HepG2 (cell line): ENCODE measurements around the gene C19orf33. TPM values are rescaled to one million over a fixed set of nuclear protein-coding genes. Genes with fewer than 3 reads are reported as not detected.
A peak's percentile ranks its signal among the peaks of the same experiment; 100 is the strongest.

ENCODE experiments used
- GATAD1 ChIP-seq: IDR thresholded peaks from 2 replicates; pipeline ENCODE4 v1.6.1; 2016; ENCODE audit warnings: missing genetic modification reagents, missing compliant biosample characterization
- HHEX ChIP-seq: IDR thresholded peaks from 2 replicates; pipeline ENCODE4 v1.6.1; 2016; ENCODE audit warnings: control low read depth
- KAT2B ChIP-seq: fragments of 150-350 bp; IDR thresholded peaks from 2 replicates; pipeline ENCODE4 v1.6.1; 2014; ENCODE audit warnings: low read depth, low read length, borderline replicate concordance
- MED8 ChIP-seq: sonication (generic); formaldehyde crosslinking; IDR thresholded peaks from 2 replicates; pipeline ENCODE4 v1.8.1; 2023; ENCODE audit warnings: mild to moderate bottlenecking, missing genetic modification reagents; ENCODE audit not compliant: insufficient replicate concordance
- PRPF4 ChIP-seq: fragments of 200-400 bp; formaldehyde crosslinking; IDR thresholded peaks from 2 replicates; pipeline ENCODE4 v1.6.1; 2016; ENCODE audit warnings: low read length, low read depth; ENCODE audit not compliant: poor library complexity, severe bottlenecking
- SMAD1 ChIP-seq: sonication (generic); formaldehyde crosslinking; IDR thresholded peaks from 2 replicates; pipeline ENCODE4 v1.4.0; 2020; ENCODE audit warnings: missing genetic modification reagents, low read depth, mild to moderate bottlenecking, borderline replicate concordance
- SPEN ChIP-seq: sonication (generic); formaldehyde crosslinking; IDR thresholded peaks from 2 replicates; pipeline ENCODE4 v1.5.1; 2020; ENCODE audit warnings: low read depth, mild to moderate bottlenecking, missing genetic modification reagents
- SRSF9 ChIP-seq: fragments of 200-400 bp; formaldehyde crosslinking; IDR thresholded peaks from 2 replicates; pipeline ENCODE4 v1.6.1; 2018; ENCODE audit warnings: borderline replicate concordance, mild to moderate bottlenecking, low read depth, low read length; ENCODE audit not compliant: insufficient read depth, poor library complexity, severe bottlenecking
- TAF1 ChIP-seq: sonication (generic); formaldehyde crosslinking; IDR thresholded peaks from 2 replicates; pipeline ENCODE4 v1.4.0; 2020; ENCODE audit warnings: missing genetic modification reagents
- ZNF10 ChIP-seq: sonication (generic); formaldehyde crosslinking; IDR thresholded peaks from 2 replicates; pipeline ENCODE4 v1.4.0; 2020; ENCODE audit warnings: mild to moderate bottlenecking, low read depth, missing genetic modification reagents, borderline replicate concordance
- ZNF180 ChIP-seq: sonication (generic); formaldehyde crosslinking; IDR thresholded peaks from 2 replicates; pipeline ENCODE4 v1.4.0; 2020; ENCODE audit warnings: low read depth, missing genetic modification reagents, borderline replicate concordance
- ZNF343 ChIP-seq: sonication (generic); formaldehyde crosslinking; IDR thresholded peaks from 2 replicates; pipeline ENCODE4 v1.4.0; 2020; ENCODE audit warnings: mild to moderate bottlenecking, missing genetic modification reagents
- ZNF501 ChIP-seq: sonication (generic); formaldehyde crosslinking; IDR thresholded peaks from 2 replicates; pipeline ENCODE4 v1.5.1; 2020; ENCODE audit warnings: mild to moderate bottlenecking, moderate library complexity, missing genetic modification reagents
- ZNF563 ChIP-seq: sonication (generic); formaldehyde crosslinking; IDR thresholded peaks from 2 replicates; pipeline ENCODE4 v1.8.0; 2022; ENCODE audit warnings: mild to moderate bottlenecking, moderate library complexity, missing genetic modification reagents
- ZNF572 ChIP-seq: sonication (generic); formaldehyde crosslinking; IDR thresholded peaks from 2 replicates; pipeline ENCODE4 v1.5.1; 2020; ENCODE audit warnings: mild to moderate bottlenecking, missing genetic modification reagents
- polyA plus RNA-seq, 8 experiments: library from polyadenylated mRNA; depleted of rRNA in 3 of 8; stranded (reverse) in 7 of 8; unstranded in 1 of 8; fragments of >200 nt; fragmentation: Illumina TruSeq in 4 of 8; extraction: Trizol in 4 of 8; gene quantifications; 2 replicates each; pipeline versions ENCODE4 v1.2.1 to v1.2.3, GENCODE V29; 2011 to 2016; ENCODE audit warnings: low read depth in 4 of 8, missing spikeins in 1 of 8, mixed read lengths in 1 of 8; ENCODE audit not compliant: insufficient read depth in 1 of 8
- total RNA-seq, 5 experiments: library from RNA; depleted of rRNA; stranded (reverse); fragments of >200 nt; fragmentation: Illumina TruSeq; extraction: Trizol; gene quantifications; 2 replicates each; pipeline ENCODE4 v1.2.3, GENCODE V29; 2016; ENCODE audit warnings: low read depth in 1 of 5
- TF ChIP-seq, protein P1 (sequence below): sonication (generic); formaldehyde crosslinking; IDR thresholded peaks from 2 replicates; pipeline ENCODE4 v1.4.0; 2020; ENCODE audit warnings: missing genetic modification reagents, borderline replicate concordance
- TF ChIP-seq, protein P2 (sequence below): sonication (generic); formaldehyde crosslinking; IDR thresholded peaks from 2 replicates; pipeline ENCODE4 v1.9.0; 2021; ENCODE audit warnings: missing genetic modification reagents, mild to moderate bottlenecking, borderline replicate concordance
- TF ChIP-seq, protein P3 (sequence below): sonication (generic); formaldehyde crosslinking; IDR thresholded peaks from 2 replicates; pipeline ENCODE4 v1.9.0; 2021; ENCODE audit warnings: missing genetic modification reagents, borderline replicate concordance
- TF ChIP-seq, protein P4 (sequence below): sonication (generic); formaldehyde crosslinking; IDR thresholded peaks from 2 replicates; pipeline ENCODE4 v1.4.0; 2020; ENCODE audit warnings: missing genetic modification reagents

Gene C19orf33
- total and polyA plus RNA-seq, 2 of the 13 experiments (the other 11 are each of a cell fraction or from before 2014, with no cell fraction given) = 2.5 to 3.3 TPM

DNA sequence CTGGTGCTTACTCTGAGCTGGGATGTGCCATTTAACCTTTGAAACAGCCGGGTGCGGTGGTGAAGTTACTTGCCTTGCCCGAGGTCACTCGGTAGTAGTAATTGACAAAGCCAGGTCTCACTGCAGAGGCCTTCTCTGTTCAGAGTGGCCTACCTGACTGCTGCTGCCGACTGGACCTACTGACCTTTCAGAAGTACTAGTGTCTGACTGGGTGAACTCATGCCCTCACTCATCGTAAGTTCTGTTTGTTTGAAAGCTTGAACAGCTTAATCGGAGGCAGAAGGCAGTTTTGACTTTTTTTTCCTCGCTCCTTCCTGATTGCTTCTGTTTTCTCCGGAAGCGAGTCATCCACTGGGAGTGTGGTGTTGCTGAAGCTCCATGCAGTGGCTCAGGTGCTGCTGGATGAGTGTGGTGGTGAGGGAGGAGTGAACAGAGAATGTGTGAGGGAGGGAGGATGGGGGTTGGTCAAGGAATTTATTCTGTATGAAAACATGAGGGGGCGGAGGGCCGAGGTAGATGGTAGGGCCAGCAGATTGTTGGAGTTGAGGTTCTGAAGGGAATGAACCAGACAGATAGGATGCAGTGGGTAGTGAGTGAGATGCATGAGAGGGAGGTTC, 37.0 kb upstream of the C19orf33 start (continued):
- TF ChIP-seq, protein P1, sequence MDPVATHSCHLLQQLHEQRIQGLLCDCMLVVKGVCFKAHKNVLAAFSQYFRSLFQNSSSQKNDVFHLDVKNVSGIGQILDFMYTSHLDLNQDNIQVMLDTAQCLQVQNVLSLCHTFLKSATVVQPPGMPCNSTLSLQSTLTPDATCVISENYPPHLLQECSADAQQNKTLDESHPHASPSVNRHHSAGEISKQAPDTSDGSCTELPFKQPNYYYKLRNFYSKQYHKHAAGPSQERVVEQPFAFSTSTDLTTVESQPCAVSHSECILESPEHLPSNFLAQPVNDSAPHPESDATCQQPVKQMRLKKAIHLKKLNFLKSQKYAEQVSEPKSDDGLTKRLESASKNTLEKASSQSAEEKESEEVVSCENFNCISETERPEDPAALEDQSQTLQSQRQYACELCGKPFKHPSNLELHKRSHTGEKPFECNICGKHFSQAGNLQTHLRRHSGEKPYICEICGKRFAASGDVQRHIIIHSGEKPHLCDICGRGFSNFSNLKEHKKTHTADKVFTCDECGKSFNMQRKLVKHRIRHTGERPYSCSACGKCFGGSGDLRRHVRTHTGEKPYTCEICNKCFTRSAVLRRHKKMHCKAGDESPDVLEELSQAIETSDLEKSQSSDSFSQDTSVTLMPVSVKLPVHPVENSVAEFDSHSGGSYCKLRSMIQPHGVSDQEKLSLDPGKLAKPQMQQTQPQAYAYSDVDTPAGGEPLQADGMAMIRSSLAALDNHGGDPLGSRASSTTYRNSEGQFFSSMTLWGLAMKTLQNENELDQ = no peak
- TF ChIP-seq SRSF9 = no peak
- no peak for TF ChIP-seq ZNF563 (CRISPR knock-in tag)
- TF ChIP-seq SMAD1 (CRISPR knock-in tag) = no peak
- TF ChIP-seq ZNF180 (CRISPR knock-in tag) = no peak
- TF ChIP-seq ZNF501 (CRISPR knock-in tag) = 0 out of 2 replicates have a peak, but pooled peaks have one; percentile 14
- TF ChIP-seq GATAD1 = no peak
- no peak for TF ChIP-seq KAT2B
- TF ChIP-seq, protein P2, sequence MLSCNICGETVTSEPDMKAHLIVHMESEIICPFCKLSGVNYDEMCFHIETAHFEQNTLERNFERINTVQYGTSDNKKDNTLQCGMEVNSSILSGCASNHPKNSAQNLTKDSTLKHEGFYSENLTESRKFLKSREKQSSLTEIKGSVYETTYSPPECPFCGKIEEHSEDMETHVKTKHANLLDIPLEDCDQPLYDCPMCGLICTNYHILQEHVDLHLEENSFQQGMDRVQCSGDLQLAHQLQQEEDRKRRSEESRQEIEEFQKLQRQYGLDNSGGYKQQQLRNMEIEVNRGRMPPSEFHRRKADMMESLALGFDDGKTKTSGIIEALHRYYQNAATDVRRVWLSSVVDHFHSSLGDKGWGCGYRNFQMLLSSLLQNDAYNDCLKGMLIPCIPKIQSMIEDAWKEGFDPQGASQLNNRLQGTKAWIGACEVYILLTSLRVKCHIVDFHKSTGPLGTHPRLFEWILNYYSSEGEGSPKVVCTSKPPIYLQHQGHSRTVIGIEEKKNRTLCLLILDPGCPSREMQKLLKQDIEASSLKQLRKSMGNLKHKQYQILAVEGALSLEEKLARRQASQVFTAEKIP (CRISPR knock-in tag) = no peak
- TF ChIP-seq, protein P3, sequence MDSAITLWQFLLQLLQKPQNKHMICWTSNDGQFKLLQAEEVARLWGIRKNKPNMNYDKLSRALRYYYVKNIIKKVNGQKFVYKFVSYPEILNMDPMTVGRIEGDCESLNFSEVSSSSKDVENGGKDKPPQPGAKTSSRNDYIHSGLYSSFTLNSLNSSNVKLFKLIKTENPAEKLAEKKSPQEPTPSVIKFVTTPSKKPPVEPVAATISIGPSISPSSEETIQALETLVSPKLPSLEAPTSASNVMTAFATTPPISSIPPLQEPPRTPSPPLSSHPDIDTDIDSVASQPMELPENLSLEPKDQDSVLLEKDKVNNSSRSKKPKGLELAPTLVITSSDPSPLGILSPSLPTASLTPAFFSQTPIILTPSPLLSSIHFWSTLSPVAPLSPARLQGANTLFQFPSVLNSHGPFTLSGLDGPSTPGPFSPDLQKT (CRISPR knock-in tag) = no peak
- no peak for TF ChIP-seq PRPF4
- no peak for TF ChIP-seq TAF1 (CRISPR knock-in tag)
- TF ChIP-seq ZNF343 = no peak
- TF ChIP-seq SPEN (CRISPR knock-in tag) = no peak
- TF ChIP-seq ZNF572 (CRISPR knock-in tag) = no peak
- TF ChIP-seq MED8 (CRISPR knock-in tag) = no peak
- TF ChIP-seq ZNF10 (CRISPR knock-in tag) = no peak
- TF ChIP-seq, protein P4, sequence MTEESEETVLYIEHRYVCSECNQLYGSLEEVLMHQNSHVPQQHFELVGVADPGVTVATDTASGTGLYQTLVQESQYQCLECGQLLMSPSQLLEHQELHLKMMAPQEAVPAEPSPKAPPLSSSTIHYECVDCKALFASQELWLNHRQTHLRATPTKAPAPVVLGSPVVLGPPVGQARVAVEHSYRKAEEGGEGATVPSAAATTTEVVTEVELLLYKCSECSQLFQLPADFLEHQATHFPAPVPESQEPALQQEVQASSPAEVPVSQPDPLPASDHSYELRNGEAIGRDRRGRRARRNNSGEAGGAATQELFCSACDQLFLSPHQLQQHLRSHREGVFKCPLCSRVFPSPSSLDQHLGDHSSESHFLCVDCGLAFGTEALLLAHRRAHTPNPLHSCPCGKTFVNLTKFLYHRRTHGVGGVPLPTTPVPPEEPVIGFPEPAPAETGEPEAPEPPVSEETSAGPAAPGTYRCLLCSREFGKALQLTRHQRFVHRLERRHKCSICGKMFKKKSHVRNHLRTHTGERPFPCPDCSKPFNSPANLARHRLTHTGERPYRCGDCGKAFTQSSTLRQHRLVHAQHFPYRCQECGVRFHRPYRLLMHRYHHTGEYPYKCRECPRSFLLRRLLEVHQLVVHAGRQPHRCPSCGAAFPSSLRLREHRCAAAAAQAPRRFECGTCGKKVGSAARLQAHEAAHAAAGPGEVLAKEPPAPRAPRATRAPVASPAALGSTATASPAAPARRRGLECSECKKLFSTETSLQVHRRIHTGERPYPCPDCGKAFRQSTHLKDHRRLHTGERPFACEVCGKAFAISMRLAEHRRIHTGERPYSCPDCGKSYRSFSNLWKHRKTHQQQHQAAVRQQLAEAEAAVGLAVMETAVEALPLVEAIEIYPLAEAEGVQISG (CRISPR knock-in tag) = 0 out of 2 replicates have a peak, but pooled peaks have one; percentile 25
- TF ChIP-seq HHEX (CRISPR knock-in tag) = no peak
